Parathyroid adenoma (tissue), 2 donors: ENCODE data around the gene TSPAN13.

ENCODE experiments used
- H2AFZ ChIP-seq: fragments of 300-600 bp; sonication (generic); one replicate; pipeline ENCODE4 v1.7.0; 2017; ENCODE audit warnings: antibody characterized with exemption, mild to moderate bottlenecking
- H3K27ac ChIP-seq: fragments of 300-600 bp; sonication (generic); one replicate; pipeline ENCODE4 v1.7.0; 2017
- H3K27me3 ChIP-seq: fragments of 300-600 bp; sonication (generic); one replicate; pipeline ENCODE4 v1.7.0; 2017; ENCODE audit warnings: low read length; ENCODE audit not compliant: control insufficient read depth, insufficient read depth
- H3K36me3 ChIP-seq: fragments of 300-600 bp; sonication (generic); one replicate; pipeline ENCODE4 v1.7.0; 2017; ENCODE audit warnings: low read length; ENCODE audit not compliant: control insufficient read depth, insufficient read depth
- H3K4me1 ChIP-seq: fragments of 300-600 bp; sonication (generic); one replicate; pipeline ENCODE4 v1.7.0; 2017; ENCODE audit warnings: control low read depth
- H3K4me2 ChIP-seq: fragments of 300-600 bp; sonication (generic); one replicate; pipeline ENCODE4 v1.7.0; 2017; ENCODE audit warnings: low read length
- H3K4me3 ChIP-seq: fragments of 300-600 bp; sonication (generic); one replicate; pipeline ENCODE4 v1.7.0; 2017; ENCODE audit warnings: low read depth, low read length
- H3K79me2 ChIP-seq: fragments of 300-600 bp; sonication (generic); one replicate; pipeline ENCODE4 v1.7.0; 2017; ENCODE audit warnings: control low read depth
- H3K9ac ChIP-seq: fragments of 300-600 bp; sonication (generic); one replicate; pipeline ENCODE4 v1.7.0; 2017; ENCODE audit warnings: mild to moderate bottlenecking
- H3K9me3 ChIP-seq: fragments of 300-600 bp; sonication (generic); one replicate; pipeline ENCODE4 v1.7.0; 2017; ENCODE audit warnings: low read length; ENCODE audit not compliant: control insufficient read depth
- CTCF ChIP-seq: fragments of 300-600 bp; sonication (generic); IDR thresholded peaks from one replicate; pipeline ENCODE4 v1.7.0; 2017; ENCODE audit warnings: antibody characterized with exemption, mild to moderate bottlenecking
- donor health status: primary hyperparathyroidism.

The TSPAN13 gene

GRCh38 chr7:16753102-16753931 is at the start of gene TSPAN13:
Gene TSPAN13, plus strand, starts transcription at chr7:16753755. Its CDS starts 213 bp downstream, at chr7:16753968.
- no peaks in the 10 kb centered on the region for H3K36me3 ChIP-seq
- H3K9ac ChIP-seq: peak within 1 kb of the TSS; percentile 10
- H2AFZ ChIP-seq: peak within 1 kb of the TSS; percentile 94
- peak within 1 kb of the TSS; percentile 79 for H3K27ac ChIP-seq
- H3K4me3 ChIP-seq: peak within 1 kb of the TSS; percentile 69
- no peak for TF ChIP-seq CTCF
- H3K4me2 ChIP-seq: peak within 1 kb of the TSS; percentile 91
- peaks cover 3% of the 10 kb centered on the region for H3K79me2 ChIP-seq
- no peaks in the 10 kb centered on the region for H3K27me3 ChIP-seq
- peaks cover 8% of the 10 kb centered on the region for H3K4me1 ChIP-seq
- no peaks in the 10 kb centered on the region for H3K9me3 ChIP-seq

- Histone ChIP-seq H3K79me2 (no peaks in the 10 kb centered on the region), H3K9me3 (no peaks in the 10 kb centered on the region), H3K27me3 (no peaks in the 10 kb centered on the region), H3K9ac (no peak overlapping the region), H3K4me3 (no peak overlapping the region), H3K27ac (no peak overlapping the region), H2AFZ (no peak overlapping the region), H3K4me1 (no peaks in the 10 kb centered on the region), H3K4me2 (no peak overlapping the region), H3K36me3 (no peaks in the 10 kb centered on the region)
- TF ChIP-seq CTCF: no peak
Observed at GRCh38 chr7:16708511-16708910, 45.0 kb upstream of the TSPAN13 start.

DNA sequence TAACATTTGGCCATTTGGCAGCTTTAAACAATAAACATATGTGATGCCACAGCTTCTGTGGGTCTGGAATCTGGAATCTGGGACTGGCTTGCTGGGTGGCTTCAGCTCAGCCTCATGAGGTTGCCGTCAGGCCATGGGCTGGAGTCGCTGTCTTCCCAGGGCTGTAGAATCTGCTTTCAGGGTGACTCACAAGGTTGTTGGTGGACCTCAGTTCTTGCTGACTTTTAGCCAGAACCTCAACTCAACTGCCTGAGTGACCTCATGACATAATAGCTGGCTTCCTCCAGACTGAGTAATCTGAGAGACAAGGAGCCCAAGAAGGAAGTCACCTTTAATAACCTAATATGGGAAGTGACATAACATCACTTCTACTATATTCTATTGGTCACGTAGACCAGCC is 44.6 kb upstream of the TSPAN13 start:
- Histone ChIP-seq H3K9ac (no peak overlapping the region), H3K79me2 (no peaks in the 10 kb centered on the region), H3K36me3 (no peaks in the 10 kb centered on the region), H3K4me2 (no peak overlapping the region), H3K4me1 (no peaks in the 10 kb centered on the region), H3K27ac (no peak overlapping the region), H3K9me3 (no peaks in the 10 kb centered on the region), H2AFZ (no peak overlapping the region), H3K27me3 (no peaks in the 10 kb centered on the region), H3K4me3 (no peak overlapping the region)
- no peak for TF ChIP-seq CTCF

GRCh38 chr7:16710651-16711050 is 42.9 kb upstream of the TSPAN13 start:
- no peak overlapping the region for H2AFZ ChIP-seq
- H3K9me3 ChIP-seq: no peaks in the 10 kb centered on the region
- H3K4me2 ChIP-seq: no peak overlapping the region
- no peak overlapping the region for H3K27ac ChIP-seq
- no peak overlapping the region for H3K4me3 ChIP-seq
- H3K27me3 ChIP-seq: no peaks in the 10 kb centered on the region
- no peaks in the 10 kb centered on the region for H3K79me2 ChIP-seq
- no peak overlapping the region for H3K9ac ChIP-seq
- H3K36me3 ChIP-seq: no peaks in the 10 kb centered on the region
- no peak for TF ChIP-seq CTCF
- no peaks in the 10 kb centered on the region for H3K4me1 ChIP-seq

- no peak overlapping the region for H3K4me2 ChIP-seq
- no peak overlapping the region for H3K27ac ChIP-seq
- H3K27me3 ChIP-seq: no peaks in the 10 kb centered on the region
- no peaks in the 10 kb centered on the region for H3K9me3 ChIP-seq
- H2AFZ ChIP-seq: no peak overlapping the region
- H3K4me3 ChIP-seq: no peak overlapping the region
- H3K9ac ChIP-seq: no peak overlapping the region
- H3K36me3 ChIP-seq: no peaks in the 10 kb centered on the region
- TF ChIP-seq CTCF: no peak
- H3K79me2 ChIP-seq: no peaks in the 10 kb centered on the region
- no peaks in the 10 kb centered on the region for H3K4me1 ChIP-seq
Observed at GRCh38 chr7:16711730-16712129, 41.8 kb upstream of the TSPAN13 start.
